ENCODE data around the gene EXOC8. TPM values are rescaled to one million over a fixed set of nuclear protein-coding genes. Genes with fewer than 3 reads are reported as not detected.

Gene EXOC8, protein sequence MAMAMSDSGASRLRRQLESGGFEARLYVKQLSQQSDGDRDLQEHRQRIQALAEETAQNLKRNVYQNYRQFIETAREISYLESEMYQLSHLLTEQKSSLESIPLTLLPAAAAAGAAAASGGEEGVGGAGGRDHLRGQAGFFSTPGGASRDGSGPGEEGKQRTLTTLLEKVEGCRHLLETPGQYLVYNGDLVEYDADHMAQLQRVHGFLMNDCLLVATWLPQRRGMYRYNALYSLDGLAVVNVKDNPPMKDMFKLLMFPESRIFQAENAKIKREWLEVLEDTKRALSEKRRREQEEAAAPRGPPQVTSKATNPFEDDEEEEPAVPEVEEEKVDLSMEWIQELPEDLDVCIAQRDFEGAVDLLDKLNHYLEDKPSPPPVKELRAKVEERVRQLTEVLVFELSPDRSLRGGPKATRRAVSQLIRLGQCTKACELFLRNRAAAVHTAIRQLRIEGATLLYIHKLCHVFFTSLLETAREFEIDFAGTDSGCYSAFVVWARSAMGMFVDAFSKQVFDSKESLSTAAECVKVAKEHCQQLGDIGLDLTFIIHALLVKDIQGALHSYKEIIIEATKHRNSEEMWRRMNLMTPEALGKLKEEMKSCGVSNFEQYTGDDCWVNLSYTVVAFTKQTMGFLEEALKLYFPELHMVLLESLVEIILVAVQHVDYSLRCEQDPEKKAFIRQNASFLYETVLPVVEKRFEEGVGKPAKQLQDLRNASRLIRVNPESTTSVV
- total RNA-seq, result 12.2 TPM
- long read RNA-seq, full-length matches to known transcripts, result 6 of 6 reads
- long read RNA-seq, partial matches to known transcripts, result 0 of 6 reads
- long read RNA-seq, other reads (novel, unspliced or antisense), result 0 of 6 reads

- Histone ChIP-seq H3K36me3 (peaks cover 9% of the 10 kb centered on the region), H3K27me3 (ENCODE audit: low read depth) (no peaks in the 10 kb centered on the region), H3K9me3 (replicated peaks) (no peaks in the 10 kb centered on the region), H3K27ac (replicated peaks) (peak within 1 kb of the TSS; percentile 97), H3K4me3 (peak within 1 kb of the TSS; percentile 97), H3K4me1 (peaks cover 72% of the 10 kb centered on the region)
- DNase-seq, result peak; percentile 93
- intact Hi-C loops (cut with micrococcal nuclease), result no loop called here
- peak; percentile 7 for TF ChIP-seq CTCF (IDR thresholded peaks at IDR 0.05; ENCODE audit: borderline replicate concordance)
These were observed at the start of gene EXOC8 for GRCh38 chr1:231337472-231338269. Gene EXOC8 (minus strand): TSS chr1:231337852. CDS start chr1:231337745, 107 bp downstream.

DNA sequence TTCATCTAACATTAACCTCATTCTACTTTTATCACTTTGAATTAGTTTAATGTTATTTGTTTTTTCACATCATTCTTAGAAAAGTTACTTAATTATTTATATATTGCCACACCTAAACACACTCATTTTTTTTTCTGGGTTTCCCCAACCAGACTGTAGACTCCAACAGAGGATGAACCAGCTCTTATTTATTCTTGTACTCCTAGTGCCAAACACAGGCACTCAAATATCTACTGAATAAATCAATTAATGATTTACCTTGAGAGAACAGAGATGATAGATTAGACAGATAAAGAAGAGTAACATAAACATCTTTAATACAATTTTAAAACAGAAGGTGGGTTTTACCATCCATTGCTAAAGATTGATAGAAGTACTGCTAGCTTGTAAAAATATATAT is 48.8 kb upstream of the EXOC8 start:
- TF ChIP-seq CTCF (IDR thresholded peaks at IDR 0.05; ENCODE audit: borderline replicate concordance), result no peak
- Histone ChIP-seq H3K4me3 (no peak overlapping the region), H3K27ac (replicated peaks) (no peak overlapping the region), H3K36me3 (no peaks in the 10 kb centered on the region), H3K4me1 (peaks cover 86% of the 10 kb centered on the region), H3K9me3 (replicated peaks) (no peaks in the 10 kb centered on the region), H3K27me3 (ENCODE audit: low read depth) (no peaks in the 10 kb centered on the region)
- intact Hi-C loops (cut with micrococcal nuclease), result no loop called here
- no peak for DNase-seq

- H3K9me3 ChIP-seq (replicated peaks), result no peaks in the 10 kb centered on the region
- DNase-seq, result no peak
- H3K27me3 ChIP-seq (ENCODE audit: low read depth), result no peaks in the 10 kb centered on the region
- TF ChIP-seq CTCF (IDR thresholded peaks at IDR 0.05; ENCODE audit: borderline replicate concordance), result no peak
- peaks cover 85% of the 10 kb centered on the region for H3K4me1 ChIP-seq
- intact Hi-C loops (cut with micrococcal nuclease), result no loop called here
- no peaks in the 10 kb centered on the region for H3K36me3 ChIP-seq
- H3K4me3 ChIP-seq, result no peak overlapping the region
- H3K27ac ChIP-seq (replicated peaks), result no peak overlapping the region
These were observed 47.7 kb upstream of the EXOC8 start for GRCh38 chr1:231385416-231385748.

DNA sequence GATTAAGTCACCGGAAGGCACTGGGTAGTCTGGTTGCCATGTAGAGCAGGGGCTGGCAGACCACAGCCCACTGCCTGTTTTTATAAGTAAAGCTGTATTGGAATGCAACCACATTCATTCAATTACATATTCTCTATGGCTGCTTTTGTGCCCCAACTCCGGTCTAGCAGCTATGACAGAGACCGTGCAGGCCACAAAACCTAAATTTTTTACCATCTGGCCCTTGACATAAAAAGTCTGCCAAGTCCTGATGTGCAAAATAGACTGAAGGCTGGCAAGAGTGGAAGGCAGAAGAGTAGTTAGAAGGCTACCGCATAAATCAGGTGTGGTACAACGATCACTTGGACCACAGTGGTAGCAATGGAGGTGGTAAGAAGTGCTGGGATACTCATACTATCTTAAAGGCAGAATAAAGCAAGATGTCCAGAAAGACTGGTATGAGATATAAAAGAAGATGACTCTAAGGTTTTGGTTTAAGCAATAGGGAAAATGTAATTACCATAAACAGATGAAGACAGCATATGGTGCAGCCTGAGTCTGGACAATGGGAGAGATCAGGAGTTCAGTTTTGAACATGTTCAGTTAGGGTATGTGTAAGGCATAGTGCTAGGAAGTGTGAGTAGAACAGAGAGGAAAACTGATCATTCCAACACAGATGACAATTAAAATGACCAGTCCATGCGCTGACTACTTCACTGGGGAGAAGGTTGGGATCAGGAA is 47.2 kb upstream of the EXOC8 start:
- H3K27ac ChIP-seq (replicated peaks), result no peak overlapping the region
- no peak overlapping the region for H3K4me3 ChIP-seq
- H3K9me3 ChIP-seq (replicated peaks), result no peaks in the 10 kb centered on the region
- TF ChIP-seq CTCF (IDR thresholded peaks at IDR 0.05; ENCODE audit: borderline replicate concordance), result no peak
- H3K27me3 ChIP-seq (ENCODE audit: low read depth), result no peaks in the 10 kb centered on the region
- H3K36me3 ChIP-seq, result no peaks in the 10 kb centered on the region
- peaks cover 83% of the 10 kb centered on the region for H3K4me1 ChIP-seq
- no peak for DNase-seq
- intact Hi-C loops (cut with micrococcal nuclease), result no loop called here
